Ishikawa (cell line): ENCODE measurements around the gene HK1.

Source experiments
- RAD21 ChIP-seq: IDR thresholded peaks from 2 replicates; pipeline ENCODE4 v1.6.1; 2012; ENCODE audit warnings: low read depth
- REST ChIP-seq: IDR thresholded peaks from 2 replicates; pipeline ENCODE4 v1.6.1; 2012; ENCODE audit warnings: low read depth, mild to moderate bottlenecking

- TF ChIP-seq RAD21, result no peak
- no peak for TF ChIP-seq REST
Measured at GRCh38 chr10:69338547-69339450, 60.5 kb downstream of the HK1 start.
